ENCODE data around the gene RNASEH1. TPM values are rescaled to one million over a fixed set of nuclear protein-coding genes. Genes with fewer than 3 reads are reported as not detected.

The RNASEH1 gene
- total and polyA plus RNA-seq, 2 of the 13 experiments (the other 11 are each of a cell fraction or from before 2014, with no cell fraction given), result 14.5 to 57.4 TPM

DNA sequence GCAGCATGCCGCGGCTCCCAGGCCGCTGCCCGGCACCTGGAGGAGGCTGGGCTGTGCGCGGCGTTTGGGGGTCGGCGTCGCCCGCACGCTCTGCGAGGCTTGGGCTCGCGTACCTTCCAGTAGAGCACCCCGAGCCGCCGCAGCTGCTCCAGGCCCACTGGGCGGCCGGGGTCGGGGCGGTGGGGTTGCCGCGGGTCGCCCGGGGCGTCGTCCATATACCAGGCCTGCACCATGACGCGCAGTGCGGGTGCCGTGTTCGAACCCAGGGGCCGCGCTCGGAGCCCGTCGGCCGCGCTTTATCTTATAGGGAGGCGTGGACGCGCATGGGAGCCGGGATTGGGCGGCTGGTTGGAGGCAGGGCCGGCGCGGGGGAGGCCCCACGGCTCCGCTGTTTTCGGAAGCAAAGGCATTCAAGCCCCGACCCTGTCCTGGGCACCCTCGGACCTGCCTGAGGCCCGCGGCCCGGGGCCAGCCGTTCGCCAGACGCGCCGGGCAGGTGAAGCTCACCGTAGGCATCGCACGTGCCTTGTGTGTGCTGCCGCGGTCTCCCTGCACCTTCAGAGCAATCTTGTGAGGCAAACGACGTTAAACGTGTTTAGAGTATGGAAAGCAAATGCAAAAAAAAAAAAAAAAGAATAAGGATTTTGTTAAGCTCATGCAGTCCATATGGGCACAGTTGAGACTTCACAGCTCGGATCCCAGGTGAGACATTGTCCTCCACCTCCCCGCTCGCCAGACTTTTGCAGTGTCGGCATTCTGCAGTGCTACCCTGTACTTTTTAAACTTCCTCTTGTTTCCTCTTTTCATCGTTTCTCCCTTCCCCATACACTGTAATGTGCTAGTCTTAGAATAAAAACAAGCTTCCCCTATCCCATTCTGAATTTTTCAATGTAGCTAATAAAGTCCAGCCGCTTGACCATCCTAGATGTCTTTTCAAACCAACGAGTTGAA, 38.6 kb downstream of the RNASEH1 start, which contains the start of gene ADI1 (continued):
- TF ChIP-seq ZNF816 (CRISPR knock-in tag; IDR thresholded peaks at IDR 0.05; ENCODE audit: borderline replicate concordance) (peak; percentile 96; the same call in 1 of the 2 replicates), FOXM1 (CRISPR knock-in tag; IDR thresholded peaks at IDR 0.05) (peak; percentile 44; the same call in 1 of the 2 replicates), TIGD3 (CRISPR knock-in tag; IDR thresholded peaks at IDR 0.05; ENCODE audit: borderline replicate concordance) (no peak; the same call in 1 of the 2 replicates), SPEN (CRISPR knock-in tag; IDR thresholded peaks at IDR 0.05; ENCODE audit: low read depth) (peak; percentile 66), RBM39 (IDR thresholded peaks at IDR 0.05; ENCODE audit: low read depth, low read length, poor library complexity, severe bottlenecking) (peak; percentile 85), ZNF841 (CRISPR knock-in tag; IDR thresholded peaks at IDR 0.05; ENCODE audit: borderline replicate concordance) (no peak), ZNF343 (CRISPR knock-in tag; IDR thresholded peaks at IDR 0.05) (0 out of 2 replicates have a peak, but pooled peaks have one; percentile 96), ZNF282 (IDR thresholded peaks at IDR 0.05; ENCODE audit: partially characterized antibody) (no peak), KDM2A (CRISPR knock-in tag; IDR thresholded peaks at IDR 0.05; ENCODE audit: borderline replicate concordance, low read depth) (peak; percentile 71; the same call in 1 of the 2 replicates), PHF8 (CRISPR knock-in tag; IDR thresholded peaks at IDR 0.05) (peak; percentile 88), ZNF367 (CRISPR knock-in tag; IDR thresholded peaks at IDR 0.05; ENCODE audit: borderline replicate concordance) (0 out of 2 replicates have a peak, but pooled peaks have one; percentile 79), ZNF550 (CRISPR knock-in tag; IDR thresholded peaks at IDR 0.05; ENCODE audit: borderline replicate concordance) (peak; percentile 86; the same call in 1 of the 2 replicates), ZNF709 (CRISPR knock-in tag; IDR thresholded peaks at IDR 0.05) (peak; percentile 98), MLX (CRISPR knock-in tag; IDR thresholded peaks at IDR 0.05) (no peak; the same call in 1 of the 2 replicates), KAT8 (CRISPR knock-in tag; IDR thresholded peaks at IDR 0.05) (peak; percentile 73), ZKSCAN1 (IDR thresholded peaks at IDR 0.05; ENCODE audit: low read length) (no peak; the same call in 1 of the 2 replicates), USF2 (IDR thresholded peaks at IDR 0.05; ENCODE audit: low read depth, low read length) (no peak), USF2 (CRISPR knock-in tag; IDR thresholded peaks at IDR 0.05; ENCODE audit: borderline replicate concordance) (no peak), NR2C2 (CRISPR knock-in tag; IDR thresholded peaks at IDR 0.05; ENCODE audit: borderline replicate concordance) (peak; percentile 80)
- TF ChIP-seq, protein P1, sequence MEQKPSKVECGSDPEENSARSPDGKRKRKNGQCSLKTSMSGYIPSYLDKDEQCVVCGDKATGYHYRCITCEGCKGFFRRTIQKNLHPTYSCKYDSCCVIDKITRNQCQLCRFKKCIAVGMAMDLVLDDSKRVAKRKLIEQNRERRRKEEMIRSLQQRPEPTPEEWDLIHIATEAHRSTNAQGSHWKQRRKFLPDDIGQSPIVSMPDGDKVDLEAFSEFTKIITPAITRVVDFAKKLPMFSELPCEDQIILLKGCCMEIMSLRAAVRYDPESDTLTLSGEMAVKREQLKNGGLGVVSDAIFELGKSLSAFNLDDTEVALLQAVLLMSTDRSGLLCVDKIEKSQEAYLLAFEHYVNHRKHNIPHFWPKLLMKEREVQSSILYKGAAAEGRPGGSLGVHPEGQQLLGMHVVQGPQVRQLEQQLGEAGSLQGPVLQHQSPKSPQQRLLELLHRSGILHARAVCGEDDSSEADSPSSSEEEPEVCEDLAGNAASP (CRISPR knock-in tag; IDR thresholded peaks at IDR 0.05; ENCODE audit: borderline replicate concordance), result peak; percentile 77
- TF ChIP-seq, protein P2, sequence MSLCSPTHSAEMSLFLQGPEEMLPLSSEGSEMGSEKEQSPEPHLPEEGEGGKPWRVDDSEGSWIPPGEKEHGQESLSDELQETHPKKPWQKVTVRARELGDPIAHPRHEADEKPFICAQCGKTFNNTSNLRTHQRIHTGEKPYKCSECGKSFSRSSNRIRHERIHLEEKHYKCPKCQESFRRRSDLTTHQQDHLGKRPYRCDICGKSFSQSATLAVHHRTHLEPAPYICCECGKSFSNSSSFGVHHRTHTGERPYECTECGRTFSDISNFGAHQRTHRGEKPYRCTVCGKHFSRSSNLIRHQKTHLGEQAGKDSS (CRISPR knock-in tag; IDR thresholded peaks at IDR 0.05; ENCODE audit: borderline replicate concordance, low read depth), result peak; percentile 77

All from HepG2 (cell line).